ENCODE results near the gene PCDH7. TPM values are rescaled to one million over a fixed set of nuclear protein-coding genes. Genes with fewer than 3 reads are reported as not detected.

The PCDH7 gene
- total RNA-seq, 1 donor from 2014 or later = 8.0 TPM

GRCh38 chr4:30768277-30768676 lies 48.1 kb downstream of the PCDH7 start:
- H3K4me3 ChIP-seq = no peak overlapping the region
- no peak overlapping the region for H3K27ac ChIP-seq
- H3K27me3 ChIP-seq = no peaks in the 10 kb centered on the region
- intact Hi-C loops (cut with DNase I) = no loop called here
- ATAC-seq (no peak), DNase-seq (no peak)
- no peaks in the 10 kb centered on the region for H3K36me3 ChIP-seq
- H3K4me1 ChIP-seq = no peaks in the 10 kb centered on the region
- TF ChIP-seq CTCF (IDR thresholded peaks at IDR 0.05) = no peak
- no peaks in the 10 kb centered on the region for H3K9me3 ChIP-seq

- intact Hi-C loops (cut with DNase I) = no loop called here
- no peak for ATAC-seq
- H3K4me1 ChIP-seq = no peaks in the 10 kb centered on the region
Observed at GRCh38 chr4:30769093-30769492, 48.9 kb downstream of the PCDH7 start.

GRCh38 chr4:30770049-30770549 lies 49.9 kb downstream of the PCDH7 start:
- no peak overlapping the region for H3K27ac ChIP-seq
- intact Hi-C loops (cut with DNase I) = no loop called here
- H3K4me1 ChIP-seq = no peaks in the 10 kb centered on the region
- no peaks in the 10 kb centered on the region for H3K9me3 ChIP-seq
- H3K4me3 ChIP-seq = no peak overlapping the region
- ATAC-seq (no peak), DNase-seq (no peak)
- H3K36me3 ChIP-seq = no peaks in the 10 kb centered on the region
- H3K27me3 ChIP-seq = no peaks in the 10 kb centered on the region
- no peak for TF ChIP-seq CTCF (IDR thresholded peaks at IDR 0.05)

More at GRCh38 chr4:30769093-30769492, 48.9 kb downstream of the PCDH7 start:
- H3K4me3 ChIP-seq = no peak overlapping the region
- no peaks in the 10 kb centered on the region for H3K27me3 ChIP-seq
- no peak for DNase-seq
- H3K9me3 ChIP-seq = no peaks in the 10 kb centered on the region
- TF ChIP-seq CTCF (IDR thresholded peaks at IDR 0.05) = no peak
- H3K27ac ChIP-seq = no peak overlapping the region
- H3K36me3 ChIP-seq = no peaks in the 10 kb centered on the region

GRCh38 chr4:30770812-30771211 lies 50.6 kb downstream of the PCDH7 start:
- H3K9me3 ChIP-seq = no peaks in the 10 kb centered on the region
- no peak overlapping the region for H3K27ac ChIP-seq
- intact Hi-C loops (cut with DNase I) = no loop called here
- no peak for ATAC-seq
- TF ChIP-seq CTCF (IDR thresholded peaks at IDR 0.05) = no peak
- no peaks in the 10 kb centered on the region for H3K27me3 ChIP-seq
- H3K4me3 ChIP-seq = no peak overlapping the region
- H3K36me3 ChIP-seq = no peaks in the 10 kb centered on the region
- H3K4me1 ChIP-seq = no peaks in the 10 kb centered on the region
- no peak for DNase-seq

- intact Hi-C loops (cut with DNase I) = no loop called here
- Histone ChIP-seq H3K4me1 (no peaks in the 10 kb centered on the region), H3K27ac (no peak overlapping the region), H3K36me3 (no peaks in the 10 kb centered on the region), H3K9me3 (no peaks in the 10 kb centered on the region), H3K4me3 (no peak overlapping the region), H3K27me3 (no peaks in the 10 kb centered on the region)
- no peak for TF ChIP-seq CTCF (IDR thresholded peaks at IDR 0.05)
- DNase-seq = no peak
- no peak for ATAC-seq
Observed at GRCh38 chr4:30776451-30776850, 56.3 kb downstream of the PCDH7 start.

GRCh38 chr4:30776921-30777415 lies 56.8 kb downstream of the PCDH7 start:
- no peak overlapping the region for H3K27ac ChIP-seq
- H3K27me3 ChIP-seq = no peaks in the 10 kb centered on the region
- intact Hi-C loops (cut with DNase I) = no loop called here
- DNase-seq (no peak), ATAC-seq (no peak)
- H3K36me3 ChIP-seq = no peaks in the 10 kb centered on the region
- no peaks in the 10 kb centered on the region for H3K4me1 ChIP-seq
- TF ChIP-seq CTCF (IDR thresholded peaks at IDR 0.05) = no peak
- H3K4me3 ChIP-seq = no peak overlapping the region
- H3K9me3 ChIP-seq = no peaks in the 10 kb centered on the region

Measured in upper lobe of right lung (tissue), 1 donor.